HG02981 (cell line): ENCODE data around the gene AUTS2.

ENCODE experiments used
- ATAC-seq: cut with Tn5 transposase; IDR thresholded peaks from one replicate; pipeline ENCODE4 v1.9.1; 2021; ENCODE audit warnings: mild to moderate bottlenecking, moderate library complexity; ENCODE audit not compliant: unreplicated experiment

Gene AUTS2

GRCh38 chr7:70676243-70676642, 1078.0 kb downstream of the AUTS2 start:
- ATAC-seq: no peak

DNA sequence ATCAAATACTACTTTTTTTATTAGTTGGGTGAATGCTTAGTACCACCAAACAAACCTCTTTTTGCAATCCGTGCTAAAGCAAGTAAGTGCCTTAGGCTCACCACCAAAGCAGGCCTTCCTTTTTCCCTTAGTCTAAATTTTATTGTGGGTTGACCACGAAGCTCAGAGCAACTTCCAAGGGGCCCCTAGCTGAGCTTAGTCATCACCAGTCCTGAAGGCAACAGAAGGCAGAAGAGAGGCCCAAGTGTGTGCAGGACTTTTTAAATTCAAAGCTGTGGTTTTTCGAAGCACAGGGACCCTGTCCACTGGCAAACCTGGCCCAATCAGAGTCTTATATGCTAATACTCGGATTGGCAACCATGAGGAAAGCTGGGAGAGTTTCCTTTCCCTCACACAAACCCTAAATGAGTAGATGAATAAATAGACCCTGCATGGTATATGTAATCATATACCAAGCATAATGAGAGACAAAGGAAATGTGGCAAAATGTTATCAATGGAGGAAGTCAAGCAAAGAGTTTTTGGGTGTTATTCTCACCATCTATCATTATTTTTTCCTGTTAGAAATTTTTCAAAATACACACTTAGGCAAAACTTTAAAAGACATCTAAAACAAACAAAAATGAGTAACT, 1080.5 kb downstream of the AUTS2 start:
- ATAC-seq: no peak

DNA sequence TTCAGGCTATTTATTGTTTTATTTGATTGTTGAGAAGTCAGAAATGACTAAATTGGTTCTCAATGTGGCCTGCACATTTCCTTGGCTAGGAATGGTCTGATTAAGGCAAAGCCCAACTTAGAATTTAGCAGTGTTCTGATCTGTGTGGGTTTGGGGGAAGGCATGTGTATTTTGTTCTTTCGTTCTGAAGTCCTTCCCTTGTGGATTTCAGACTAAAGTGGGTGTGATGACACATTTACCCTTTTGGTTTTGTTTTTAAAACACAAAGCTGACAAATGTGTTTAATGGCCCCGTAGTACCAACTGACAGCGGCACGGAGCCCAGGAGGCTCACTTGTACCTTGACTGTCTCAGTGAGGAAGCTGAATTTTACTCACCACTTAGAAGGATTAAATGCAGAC, 1081.4 kb downstream of the AUTS2 start:
- no peak for ATAC-seq

DNA sequence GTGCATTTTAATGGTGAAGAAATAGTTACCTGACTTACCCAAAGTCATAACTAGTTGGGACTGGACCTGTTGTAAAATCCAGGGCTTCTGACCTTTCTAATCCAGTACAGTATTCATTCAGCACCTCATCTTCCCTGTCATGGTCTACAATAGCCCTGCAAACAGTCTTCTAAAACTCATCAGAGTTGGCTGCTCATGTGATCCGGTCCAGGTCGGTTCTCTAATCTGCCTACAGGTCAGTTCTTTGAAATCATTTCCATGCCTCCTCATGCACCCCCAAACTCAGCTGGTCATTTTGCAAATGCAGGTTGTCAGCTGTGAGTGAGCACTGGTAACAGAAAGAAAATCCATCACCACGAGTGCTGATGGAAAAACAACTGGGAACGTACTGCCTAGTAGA, 1082.0 kb downstream of the AUTS2 start:
- no peak for ATAC-seq

- no peak for ATAC-seq
These were observed 1082.6 kb downstream of the AUTS2 start for GRCh38 chr7:70680743-70681468.

GRCh38 chr7:70681469-70682350, 1083.4 kb downstream of the AUTS2 start:
- ATAC-seq: no peak

DNA sequence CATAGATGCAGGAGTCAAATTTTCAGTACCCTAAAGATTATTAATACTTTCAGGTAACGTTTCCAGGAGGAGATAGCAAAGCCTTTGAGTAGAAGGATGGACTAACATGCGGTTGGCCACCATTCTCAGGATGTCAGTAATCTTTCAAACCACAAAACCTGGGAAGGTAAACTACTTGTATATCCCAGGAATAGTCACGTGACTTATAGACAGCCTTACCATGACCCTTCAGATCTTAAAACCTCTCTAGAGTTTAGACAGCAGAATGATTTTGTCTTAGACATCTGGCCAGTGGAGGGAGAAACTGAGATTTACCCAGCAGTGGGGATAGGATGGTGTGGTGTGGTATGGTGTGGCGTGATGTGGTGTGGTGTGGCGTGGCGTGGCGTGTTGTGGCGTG, 1085.9 kb downstream of the AUTS2 start:
- no peak for ATAC-seq

GRCh38 chr7:70693321-70693685, 1095.0 kb downstream of the AUTS2 start:
- ATAC-seq: no peak

DNA sequence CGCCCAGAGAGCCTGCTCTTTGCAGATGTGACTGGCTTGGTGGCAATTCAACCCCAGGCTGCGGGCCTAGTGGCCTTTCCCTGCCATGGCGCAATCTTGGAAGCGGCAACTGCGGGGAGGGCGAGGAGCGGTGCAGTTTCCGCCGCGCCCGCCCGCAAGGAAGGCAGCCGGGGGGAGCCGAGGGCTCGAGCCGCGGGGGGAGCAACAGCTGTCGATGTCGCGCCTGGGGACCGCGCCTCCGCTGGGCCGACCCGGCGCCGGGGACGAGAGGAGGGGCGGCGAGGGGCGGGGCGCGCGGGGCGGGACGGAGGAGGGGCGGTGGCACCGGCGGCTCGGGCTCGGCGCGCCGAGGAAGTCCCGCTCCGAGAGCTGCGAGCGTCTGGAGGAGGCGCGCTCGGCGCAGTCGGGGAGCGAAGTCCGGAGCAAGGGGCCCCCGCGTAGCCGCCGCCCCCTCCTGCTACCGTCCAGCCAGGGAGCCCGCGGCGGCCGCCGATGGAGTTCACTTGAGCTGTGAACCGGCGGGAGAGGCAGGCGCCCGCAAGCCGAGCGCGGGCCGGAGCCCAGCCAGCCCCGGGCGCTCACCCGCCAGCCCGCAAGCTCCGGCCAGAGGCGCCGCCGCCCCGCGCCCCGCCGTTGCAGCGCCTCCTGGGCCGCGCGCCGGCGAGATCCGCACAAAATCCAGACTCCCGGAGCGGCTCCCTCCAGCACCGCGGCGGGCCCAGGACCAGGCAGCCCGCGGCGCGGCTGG, 1095.6 kb downstream of the AUTS2 start:
- peak; percentile 56 for ATAC-seq

DNA sequence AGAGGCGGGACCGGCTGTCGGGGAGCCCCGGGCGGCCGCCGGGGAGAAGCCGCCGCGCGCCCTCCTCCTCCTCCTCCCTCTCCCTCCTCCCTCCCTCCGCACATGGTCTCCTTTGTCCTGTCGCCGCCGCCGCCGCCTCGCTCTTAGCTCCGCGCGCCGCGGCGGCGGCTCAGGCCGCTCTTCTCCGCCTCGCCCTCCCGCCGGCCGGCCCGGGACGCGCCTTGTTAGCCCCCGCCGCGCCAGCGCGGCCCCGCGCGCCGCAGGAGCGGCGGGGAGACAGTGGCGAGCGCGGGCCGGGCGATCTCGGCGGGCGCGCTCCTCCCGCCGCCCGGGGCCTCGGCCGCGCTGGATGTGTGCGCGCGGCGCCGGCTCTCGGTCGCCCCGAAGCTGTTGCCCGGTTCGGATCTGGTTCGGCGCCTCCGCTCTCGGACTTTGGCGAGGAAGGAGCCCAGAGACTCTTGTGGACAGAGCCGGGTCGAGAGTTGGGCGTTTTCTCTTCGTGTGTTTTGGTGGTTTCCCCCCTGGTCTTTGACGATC, 1096.2 kb downstream of the AUTS2 start:
- peak; percentile 27 for ATAC-seq

DNA sequence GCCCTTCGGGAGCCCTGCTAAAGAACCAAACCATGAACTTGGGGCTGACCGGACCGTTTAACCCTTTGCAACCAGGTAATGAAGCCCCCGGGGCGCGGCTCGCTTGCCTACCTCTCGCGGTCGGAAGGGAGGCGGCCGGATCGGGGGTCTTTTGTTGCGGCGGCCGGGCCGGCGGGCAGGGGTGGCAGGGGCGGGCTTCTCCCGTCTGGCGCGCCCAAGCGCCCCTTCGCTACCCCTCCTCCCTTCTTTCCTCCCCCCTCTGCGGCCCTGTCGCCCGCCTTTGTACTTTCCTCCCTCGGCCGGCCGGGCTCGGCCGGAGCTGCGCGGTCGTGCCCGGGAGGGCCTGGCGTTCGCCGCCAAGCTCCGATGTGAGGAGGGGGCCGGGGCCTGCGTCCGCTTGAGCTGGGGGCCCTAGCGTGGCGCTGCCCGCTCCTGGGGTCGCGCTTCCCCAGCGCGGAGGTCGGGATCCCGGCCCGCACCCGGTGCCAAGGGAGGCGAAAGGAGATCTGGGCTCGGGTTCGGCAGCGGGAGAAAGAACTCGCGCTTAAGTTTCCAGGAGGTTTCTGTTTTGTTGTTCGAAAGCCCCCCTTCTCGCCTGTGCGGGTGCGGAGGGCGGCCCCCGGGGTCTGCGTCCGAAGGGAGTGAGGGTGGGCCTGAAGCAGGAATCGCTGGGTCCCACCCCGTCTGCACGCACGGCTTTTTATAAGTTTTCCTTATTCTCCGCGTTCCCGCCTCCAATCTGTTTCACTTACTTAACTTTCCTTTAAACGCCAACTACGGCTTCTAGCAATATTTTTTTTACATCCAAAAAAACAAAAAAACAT, 1096.9 kb downstream of the AUTS2 start:
- no peak for ATAC-seq

- ATAC-seq: no peak
These were observed 1097.5 kb downstream of the AUTS2 start for GRCh38 chr7:70695795-70696083.

GRCh38 chr7:70696201-70696754, 1098.0 kb downstream of the AUTS2 start:
- ATAC-seq: no peak

DNA sequence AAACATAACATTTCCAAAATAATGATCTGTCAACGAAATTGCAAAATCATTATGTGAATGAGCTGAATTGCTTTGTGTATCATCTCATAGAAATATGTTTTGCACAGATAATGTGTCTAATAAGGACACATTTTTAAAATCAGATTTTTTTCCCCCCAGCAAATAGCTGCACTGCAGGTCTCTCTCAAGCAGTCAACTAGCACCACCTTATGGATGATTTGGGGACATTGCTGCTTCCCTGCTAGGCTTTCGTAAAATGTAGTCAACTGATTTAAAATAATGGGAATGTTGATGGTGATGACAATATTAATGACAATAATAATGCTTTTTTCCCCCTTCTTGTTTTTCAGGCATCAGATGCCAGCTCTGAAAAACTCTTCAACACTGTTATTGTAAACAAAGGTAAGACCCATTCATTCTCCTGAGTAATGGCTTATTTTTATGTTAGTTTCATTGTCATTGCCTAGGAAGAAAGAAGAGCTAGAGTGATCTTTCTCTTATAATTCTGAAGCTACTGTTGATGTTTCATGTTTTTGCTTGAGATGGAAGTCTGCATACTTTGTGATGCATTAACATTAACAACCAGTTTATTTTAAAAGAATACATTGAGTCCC, 1100.1 kb downstream of the AUTS2 start:
- ATAC-seq: no peak

DNA sequence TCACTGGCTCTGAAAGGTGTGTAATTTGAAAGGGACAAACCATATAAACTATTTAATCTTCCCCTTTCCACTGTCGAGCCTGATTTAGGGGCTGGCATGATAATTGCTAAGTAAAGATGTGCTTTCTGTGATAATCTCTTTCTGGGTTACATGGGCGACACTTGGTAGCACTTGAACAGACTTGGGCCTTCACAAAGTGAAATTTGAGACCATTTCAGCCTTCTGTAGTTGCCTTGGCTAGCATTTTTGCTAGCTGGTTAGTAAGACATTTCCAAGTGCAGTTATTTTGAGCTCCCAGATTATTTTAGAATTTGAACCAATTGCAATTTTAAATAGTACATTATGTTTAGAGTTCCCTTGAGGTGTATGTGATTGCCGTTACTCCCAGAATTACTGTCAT, 1101.0 kb downstream of the AUTS2 start:
- ATAC-seq: no peak

- ATAC-seq: no peak
These were observed 1102.0 kb downstream of the AUTS2 start for GRCh38 chr7:70700055-70700940.

DNA sequence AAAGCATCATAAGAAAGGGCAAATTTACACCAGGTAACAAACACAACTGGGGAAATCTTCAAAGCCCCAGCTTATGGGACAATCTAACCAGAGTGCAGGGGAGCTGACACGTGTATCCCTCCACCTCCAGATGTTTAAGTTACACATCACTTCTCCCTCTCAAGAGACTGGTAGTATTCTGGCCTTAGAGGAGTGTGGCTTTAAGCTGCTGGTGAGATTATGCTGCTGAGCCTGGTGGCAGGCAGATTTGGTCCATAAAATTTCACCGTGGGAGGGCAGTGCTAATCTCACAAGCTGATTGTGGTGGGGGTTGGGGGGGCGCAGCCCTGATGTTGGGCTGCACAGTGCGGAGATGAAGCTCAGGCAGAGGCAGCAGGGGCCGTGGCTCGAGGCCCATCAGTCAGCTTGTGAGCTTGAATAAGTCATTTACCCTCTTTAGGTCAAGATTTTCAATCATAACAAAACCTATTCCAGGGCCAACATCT, 1102.7 kb downstream of the AUTS2 start:
- no peak for ATAC-seq

DNA sequence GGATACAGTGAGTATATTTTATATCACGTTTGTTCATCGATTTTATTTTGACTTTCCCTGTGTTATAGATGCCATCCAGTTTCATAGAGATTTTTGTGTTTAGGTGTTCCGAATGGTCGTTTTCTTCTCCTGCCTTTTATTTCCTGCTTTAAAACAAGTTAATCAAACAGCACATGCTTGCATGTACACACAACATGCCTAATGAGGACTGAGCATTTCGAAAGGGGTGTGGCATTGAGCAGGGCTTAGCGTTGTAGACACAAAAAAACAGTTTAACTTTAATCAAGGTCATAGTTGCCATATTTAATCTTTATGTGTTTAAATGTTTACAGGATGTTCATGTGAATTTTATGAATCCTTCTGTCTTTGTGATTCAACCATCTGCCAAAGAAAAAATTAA, 1103.2 kb downstream of the AUTS2 start:
- no peak for ATAC-seq
